ENCODE data around the gene SRGAP3.

- TF ChIP-seq CTCF (IDR thresholded peaks at IDR 0.05) (no peak), EZH2 (IDR thresholded peaks at IDR 0.05; ENCODE audit: borderline replicate concordance, insufficient read depth, low read depth, low read length, poor library complexity, severe bottlenecking) (no peak)
These were observed 120.1 kb downstream of the SRGAP3 start for GRCh38 chr3:9129365-9129764.

Data from B cell (primary cell).